A549 (cell line): ENCODE data around the gene PRICKLE4. TPM values are rescaled to one million over a fixed set of nuclear protein-coding genes. Genes with fewer than 3 reads are reported as not detected.

Source experiments
- ATAC-seq, 2 experiments: fragments of 200-7000 bp in 1 of 2; fragments of >200 bp in 1 of 2; cut with Nextera tagmentation in 1 of 2; cut with Tn5 transposase in 1 of 2; 3 replicates each; pipeline versions ENCODE4 v1.8.0 to v1.9.1; 2018 to 2020; ENCODE audit warnings: mild to moderate bottlenecking in 1 of 2, moderate library complexity in 1 of 2
- CTCF ChIA-PET: fragments of 300-600 bp; sonication (Branson Sonifier 250); formaldehyde crosslinking; extraction: SDS; loops from one replicate; lab custom pipeline; 2021; ENCODE audit warnings: antibody characterized with exemption, inconsistent platforms; lab: Yijun Ruan, JAX
- POLR2A ChIA-PET: fragments of 350-600 bp; formaldehyde crosslinking; extraction: SDS; loops from one replicate; lab custom pipeline; 2021; ENCODE audit warnings: antibody characterized with exemption, inconsistent platforms; lab: Yijun Ruan, JAX
- DNase-seq, 2 experiments: peaks; one replicate each; pipeline versions ENCODE4 v3.0.0 to v3.0.0-alpha.2; 2011 to 2016; ENCODE audit warnings: low read depth in 1 of 2, low spot score in 1 of 2
- FAIRE-seq: peaks from 2 replicates; lab custom pipeline; 2011; peaks lifted over from hg19 to GRCh38; lab: Jason Lieb, UNC
- H3K27ac ChIP-seq, 2 experiments: fragments of >200 bp; sonication (Bioruptor Twin); formaldehyde crosslinking; 3 replicates each; pipeline ENCODE4 v1.5.1; 2016 to 2017
- H3K4me1 ChIP-seq: fragments of >200 bp; sonication (Bioruptor Twin); formaldehyde crosslinking; 3 replicates; pipeline ENCODE4 v1.6.1; 2016
- H3K4me2 ChIP-seq: fragments of >200 bp; sonication (Bioruptor Twin); formaldehyde crosslinking; 3 replicates; pipeline ENCODE4 v1.6.1; 2016
- H3K4me3 ChIP-seq: fragments of >200 bp; sonication (Bioruptor Twin); formaldehyde crosslinking; 3 replicates; pipeline ENCODE4 v1.5.1; 2016
- H3K9me3 ChIP-seq: fragments of >200 bp; sonication (Bioruptor Twin); formaldehyde crosslinking; 3 replicates; pipeline ENCODE4 v1.6.1; 2016
- CTCF ChIP-seq: fragments of >200 bp; sonication (Bioruptor Twin); formaldehyde crosslinking; IDR thresholded peaks from 3 replicates; pipeline ENCODE4 v1.5.1; 2016
- EP300 ChIP-seq, 2 experiments: fragments of >200 bp; sonication (Bioruptor Twin); formaldehyde crosslinking; IDR thresholded peaks; 2 replicates in 1 of 2; 3 replicates in 1 of 2; pipeline ENCODE4 v1.6.1; 2016 to 2017
- ESRRA ChIP-seq: fragments of 150-350 bp; IDR thresholded peaks from 2 replicates; pipeline ENCODE4 v1.6.1; 2014; ENCODE audit warnings: mild to moderate bottlenecking, low read length, borderline replicate concordance
- GATA3 ChIP-seq: IDR thresholded peaks from 2 replicates; pipeline ENCODE4 v1.6.1; 2012; ENCODE audit warnings: borderline replicate concordance
- HDAC2 ChIP-seq: fragments of 200-600 bp; sonication (generic); IDR thresholded peaks from 2 replicates; pipeline ENCODE4 v1.6.1; 2016
- HEYL ChIP-seq: fragments of 250-450 bp; sonication (Bioruptor Pico); IDR thresholded peaks from 2 replicates; pipeline ENCODE4 v1.8.0; 2021; ENCODE audit warnings: mild to moderate bottlenecking, moderate library complexity
- HMGXB4 ChIP-seq: fragments of 250-450 bp; sonication (Bioruptor Pico); IDR thresholded peaks from 2 replicates; pipeline ENCODE4 v1.5.0; 2021; ENCODE audit warnings: mild to moderate bottlenecking, moderate library complexity, borderline replicate concordance
- NR3C1 ChIP-seq: fragments of >200 bp; sonication (Bioruptor Twin); formaldehyde crosslinking; IDR thresholded peaks from 3 replicates; pipeline ENCODE4 v1.6.1; 2017
- PBX3 ChIP-seq: IDR thresholded peaks from 2 replicates; pipeline ENCODE4 v1.6.1; 2012
- RAD21 ChIP-seq, 2 experiments: fragments of >200 bp in 1 of 2; sonication (Bioruptor Twin) in 1 of 2; formaldehyde crosslinking in 1 of 2; IDR thresholded peaks in 1 of 2; conservative IDR thresholded peaks in 1 of 2; 2 replicates in 1 of 2; 3 replicates in 1 of 2; pipeline ENCODE4 v1.6.1; 2012 to 2018; ENCODE audit warnings: inconsistent platforms in 1 of 2
- RARB ChIP-seq: fragments of 250-450 bp; sonication (Bioruptor Pico); IDR thresholded peaks from 2 replicates; pipeline ENCODE4 v1.8.0; 2021; ENCODE audit warnings: mild to moderate bottlenecking, moderate library complexity
- REST ChIP-seq: fragments of 200-600 bp; sonication (generic); IDR thresholded peaks from 2 replicates; pipeline ENCODE4 v1.6.1; 2016; ENCODE audit warnings: antibody characterized with exemption, mild to moderate bottlenecking, moderate library complexity
- RFX5 ChIP-seq: fragments of 450-650 bp; IDR thresholded peaks from 2 replicates; pipeline ENCODE4 v1.7.1; 2014; ENCODE audit warnings: antibody characterized with exemption, mild to moderate bottlenecking, moderate library complexity
- SMC3 ChIP-seq: fragments of >200 bp; sonication (Bioruptor Twin); formaldehyde crosslinking; IDR thresholded peaks from 3 replicates; pipeline ENCODE4 v1.6.1; 2018; ENCODE audit warnings: inconsistent platforms
- USF2 ChIP-seq: fragments of 450-650 bp; IDR thresholded peaks from 2 replicates; pipeline ENCODE4 v1.6.1; 2014; ENCODE audit warnings: antibody characterized with exemption
- ZSCAN20 ChIP-seq: fragments of 250-450 bp; sonication (Bioruptor Pico); IDR thresholded peaks from 2 replicates; pipeline ENCODE4 v1.8.0; 2022; ENCODE audit warnings: mild to moderate bottlenecking, moderate library complexity
- WGBS: methylation state at CpG from one replicate; pipeline ENCODE4 v1.1.6; 2017; ENCODE audit errors: missing lambda C conversion rate; 5-methylcytosine and 5-hydroxymethylcytosine counted together
- polyA plus RNA-seq, 4 experiments: library from polyadenylated mRNA; depleted of rRNA in 3 of 4; stranded (reverse); fragments of >200 nt; fragmentation: RNase III in 1 of 4; extraction: RNeasy Plus Mini Kit Qiagen cat#74134 plus additional on column Dnase treatment in 1 of 4; gene quantifications; 2 replicates in 3 of 4; 3 replicates in 1 of 4; pipeline ENCODE4 v1.2.3, GENCODE V29; 2011 to 2017

Gene PRICKLE4
- polyA plus RNA-seq, 2 of the 4 experiments (the other 2 are of a cell fraction) = 0.34 to 1.5 TPM

GRCh38 chr6:41735427-41736185 is 45.0 kb upstream of the PRICKLE4 start, which contains the start of gene TFEB:
TFEB (minus strand) TSS chr6:41735608; CDS start chr6:41691213, 44,395 bp downstream.
- POLR2A ChIA-PET = interaction anchor here (1.2 kb wide), 1 partner anchor 27 kb away, joined by 3 read pairs; no protein-coding TSS in a partner anchor
- Histone ChIP-seq H3K4me2 (peak within 1 kb of the TSS; percentile 100), H3K9me3 (no peaks in the 10 kb centered on the region), H3K4me1 (peaks cover 31% of the 10 kb centered on the region), H3K4me3 (peak within 1 kb of the TSS; percentile 90), H3K27ac (peak within 1 kb of the TSS; percentile 95 to 99)
- TF ChIP-seq GATA3 (no peak), SMC3 (peak; percentile 80), RAD21 (conservative IDR thresholded peaks at IDR 0.05 in 1 of 2, IDR thresholded peaks at IDR 0.05 in 1 of 2) (peak; percentile 37 to 59), CTCF (peak; percentile 81), EP300 (IDR thresholded peaks at IDR 0.05) (no peak)
- CTCF ChIA-PET = interaction anchor here (1.1 to 6.8 kb wide), 9 partner anchors 10 to 51 kb away, joined by 3 to 65 read pairs (median 9); no protein-coding TSS in a partner anchor
- ATAC-seq (peak; percentile 63 to 72), DNase-seq (peak; percentile 77 to 86), FAIRE-seq (no peak)
- WGBS = 32% methylated on average over 5 of the region's 50 CpGs

- 75% methylated on average over 5 of the region's 6 CpGs for WGBS
- H3K9me3 ChIP-seq = no peaks in the 10 kb centered on the region
- DNase-seq (no peak), ATAC-seq (no peak), FAIRE-seq (no peak)
- H3K4me2 ChIP-seq = peak overlapping the region; percentile 100
- H3K27ac ChIP-seq = peak overlapping the region in 1 of 2 experiments; percentile 59; a peak in 2 of 6 replicates
- ChIA-PET POLR2A (no interaction called here), CTCF (interaction anchor here (1.2 to 4.1 kb wide), 6 partner anchors 9 to 50 kb away, joined by 3 to 54 read pairs (median 8); no protein-coding TSS in a partner anchor)
- no peak for TF ChIP-seq USF2
- no peak for TF ChIP-seq ESRRA
- no peak for TF ChIP-seq PBX3
- no peak for TF ChIP-seq SMC3
- no peak for TF ChIP-seq REST
- no peak for TF ChIP-seq HDAC2
- no peak for TF ChIP-seq ZSCAN20 (CRISPR knock-in tag)
- no peak for TF ChIP-seq RFX5
- TF ChIP-seq NR3C1 = no peak
- no peak for TF ChIP-seq HMGXB4 (CRISPR knock-in tag)
- TF ChIP-seq HEYL (CRISPR knock-in tag) = no peak
- TF ChIP-seq RARB (CRISPR knock-in tag) = no peak
- H3K4me3 ChIP-seq = peak overlapping the region; percentile 90
- peaks cover 38% of the 10 kb centered on the region for H3K4me1 ChIP-seq
These were observed 44.3 kb upstream of the PRICKLE4 start for GRCh38 chr6:41736186-41736733.
